Measurements from ENCODE around the gene DRD4. TPM values are rescaled to one million over a fixed set of nuclear protein-coding genes. Genes with fewer than 3 reads are reported as not detected.

The DRD4 gene
- total and polyA plus RNA-seq, 2 of the 13 experiments (the other 11 are each of a cell fraction or from before 2014, with no cell fraction given): 0.09 to 0.13 TPM

GRCh38 chr11:625636-626268, 11.3 kb upstream of the DRD4 start:
- Histone ChIP-seq H3K4me1 (ENCODE audit: insufficient read depth, low read length) (peaks cover 31% of the 10 kb centered on the region), H3K4me2 (ENCODE audit: low read depth, low read length) (peak overlapping the region; percentile 75), H2AFZ (ENCODE audit: low read length) (no peak overlapping the region), H3K27me3 (ENCODE audit: control insufficient read depth in 1 of 2, insufficient read depth in 2 of 2, low read length in 2 of 2) (no peaks in the 10 kb centered on the region), H3K9me3 (ENCODE audit: low read length) (no peaks in the 10 kb centered on the region), H3K4me3 (replicated peaks in 1 of 3; ENCODE audit: insufficient read depth in 1 of 3, low read depth in 2 of 3, low read length in 3 of 3) (peak overlapping the region in 2 of 3 experiments; percentile 53 to 57; a peak in 3 of 6 replicates), H3K27ac (ENCODE audit: extremely low read length, insufficient read depth, low read length) (peak overlapping the region; percentile 46), H3K79me2 (ENCODE audit: insufficient read depth, low read length) (no peaks in the 10 kb centered on the region), H4K20me1 (ENCODE audit: insufficient read depth, low read length) (peaks cover 16% of the 10 kb centered on the region; the same call in 1 of the 2 replicates), H3K36me3 (replicated peaks in 1 of 2; ENCODE audit: control insufficient read depth in 1 of 2, insufficient read depth in 2 of 2, low read length in 2 of 2) (peaks cover 0 to 2% of the 10 kb centered on the region in 2 experiments; a peak in 1 of 5 replicates), H3K9ac (ENCODE audit: insufficient read depth, low read depth, low read length) (peak overlapping the region; percentile 52; the same call in 1 of the 2 replicates)
- POLR2A ChIA-PET: interaction anchor here (1.2 kb wide), 1 partner anchor 38 kb away, joined by 4 read pairs; no protein-coding TSS in a partner anchor
- BruUV-seq (replicated peaks): no TSS peak
- WGBS (ENCODE audit: low lambda C conversion rate): 18% methylated on average over 7 of the region's 22 CpGs
- FAIRE-seq: no peak
- CTCF ChIA-PET (ENCODE audit: low intra/inter-chr PET ratio, low total read pairs): no interaction called here
- in situ Hi-C loops (cut with HindIII; ENCODE audit: extremely low pct_ligation_motif_present, low pct_unique_long_range_greater_than_20kb): loop anchor here (10.0 kb wide), 1 partner anchor 71 kb away; no protein-coding TSS in a partner anchor
- intact Hi-C loops (cut with micrococcal nuclease; ENCODE audit: unreplicated experiment): no loop called here
- ATAC-seq: peak; percentile 61
- DNase-seq (ENCODE audit: low spot score): no peak
- TF ChIP-seq NR2F6 (IDR thresholded peaks at IDR 0.05) (no peak), NR2F6 (CRISPR knock-in tag; IDR thresholded peaks at IDR 0.05) (0 out of 2 replicates have a peak, but pooled peaks have one; percentile 9), ZBTB38 (CRISPR knock-in tag; IDR thresholded peaks at IDR 0.05) (no peak), ZNF230 (CRISPR knock-in tag; IDR thresholded peaks at IDR 0.05) (no peak), SRF (IDR thresholded peaks at IDR 0.05; ENCODE audit: low read depth, low read length) (no peak), RARG (CRISPR knock-in tag; IDR thresholded peaks at IDR 0.05; ENCODE audit: low read depth) (no peak), RERE (CRISPR knock-in tag; IDR thresholded peaks at IDR 0.05; ENCODE audit: low read depth) (no peak), ZNF292 (CRISPR knock-in tag; IDR thresholded peaks at IDR 0.05; ENCODE audit: borderline replicate concordance, low read depth) (no peak), SRY (CRISPR knock-in tag; IDR thresholded peaks at IDR 0.05) (no peak), ZNF276 (CRISPR knock-in tag; IDR thresholded peaks at IDR 0.05; ENCODE audit: low read depth) (no peak), ZNF713 (CRISPR knock-in tag; IDR thresholded peaks at IDR 0.05) (no peak), ZNF687 (CRISPR knock-in tag; IDR thresholded peaks at IDR 0.05) (0 out of 2 replicates have a peak, but pooled peaks have one; percentile 12), EED (CRISPR knock-in tag; IDR thresholded peaks at IDR 0.05) (no peak)

Data from HepG2 (cell line).